GM19043 (cell line): ENCODE data around the gene MACROD2.
A peak's percentile ranks its signal among the peaks of the same experiment; 100 is the strongest.

Experiments used
- ATAC-seq: cut with Tn5 transposase; IDR thresholded peaks from one replicate; pipeline ENCODE4 v1.9.1; 2021; ENCODE audit warnings: low read depth; ENCODE audit not compliant: unreplicated experiment

The MACROD2 gene

DNA sequence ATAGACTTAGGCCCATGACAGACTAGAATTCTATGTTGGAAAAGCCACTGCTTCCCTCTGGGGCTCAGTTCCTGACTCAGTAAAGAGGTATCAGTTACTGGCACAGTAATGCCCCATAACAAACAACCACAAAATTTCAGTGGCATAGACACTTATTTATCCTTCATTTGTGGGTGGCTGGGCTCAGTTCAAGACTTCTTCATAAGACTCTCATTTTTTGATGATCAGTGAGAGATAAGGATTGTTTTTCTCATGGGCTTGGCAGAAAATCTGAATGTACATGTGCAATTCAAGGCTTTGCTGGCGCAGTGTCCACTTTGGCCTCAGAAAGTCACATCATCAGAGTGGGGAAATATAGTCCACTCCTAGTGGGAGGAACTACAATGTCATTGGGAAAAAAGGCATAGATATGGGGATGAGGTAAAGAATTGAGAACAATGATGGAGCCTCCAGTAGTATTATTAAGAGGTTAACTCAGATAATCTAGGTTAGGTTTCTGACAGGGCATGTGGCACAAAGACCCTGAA is 726.7 kb downstream of the MACROD2 start:
- no peak for ATAC-seq

DNA sequence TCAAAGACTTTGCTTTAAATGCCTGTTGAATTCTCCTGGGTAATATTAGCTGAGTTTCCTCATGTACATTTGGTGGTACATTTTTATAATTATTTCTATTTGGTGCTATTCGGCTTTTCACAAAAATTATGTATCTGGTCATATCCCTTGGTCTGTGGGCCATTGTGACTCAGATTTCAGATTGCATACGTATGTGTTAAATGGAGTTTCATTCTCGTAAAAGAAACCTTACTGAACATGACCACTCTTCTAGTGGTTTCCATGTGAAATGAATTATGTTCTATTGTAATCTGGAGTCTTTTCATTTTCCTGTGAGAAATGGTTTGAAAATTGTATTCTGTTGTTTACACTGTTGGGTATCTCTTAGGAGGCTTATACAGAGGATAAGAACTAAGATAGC is 728.3 kb downstream of the MACROD2 start:
- no peak for ATAC-seq

DNA sequence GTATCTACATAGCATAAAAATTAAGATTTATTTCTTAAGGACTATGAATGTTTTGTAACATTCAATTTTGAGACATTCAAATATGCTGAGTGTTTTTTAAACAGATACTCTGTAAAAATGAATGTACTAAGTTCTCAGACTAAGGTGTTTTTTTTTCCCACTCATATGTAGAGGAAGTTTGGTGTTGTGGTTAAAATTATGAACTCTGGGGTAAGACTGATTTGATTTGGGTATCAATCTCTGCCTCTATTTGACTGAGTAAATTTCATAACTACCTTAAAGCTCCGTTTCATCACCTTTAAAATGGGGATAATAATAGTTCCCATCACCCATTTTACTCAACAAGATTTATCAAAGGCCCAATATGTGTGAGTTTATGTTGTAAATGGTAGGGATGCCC is 728.7 kb downstream of the MACROD2 start:
- ATAC-seq = no peak

DNA sequence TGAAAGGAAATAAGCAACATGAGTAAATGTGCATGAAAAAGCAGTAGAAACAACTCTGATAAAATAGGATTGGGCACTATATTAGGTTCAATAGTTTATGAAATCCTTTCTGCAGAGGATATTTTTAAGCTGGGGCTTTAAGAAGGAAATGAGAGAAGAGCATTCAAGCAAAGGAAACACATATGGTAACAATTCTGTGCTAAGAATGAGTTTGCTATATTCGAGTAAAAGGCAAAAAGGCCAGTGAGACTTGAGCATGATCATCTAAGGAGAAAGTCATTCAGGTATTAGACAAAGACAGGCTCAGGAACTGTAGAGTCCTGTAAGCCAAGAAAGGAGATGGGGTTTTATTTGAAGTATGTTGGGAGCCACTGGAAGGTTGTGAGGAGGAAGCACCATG is 729.2 kb downstream of the MACROD2 start:
- peak; percentile 51 for ATAC-seq

DNA sequence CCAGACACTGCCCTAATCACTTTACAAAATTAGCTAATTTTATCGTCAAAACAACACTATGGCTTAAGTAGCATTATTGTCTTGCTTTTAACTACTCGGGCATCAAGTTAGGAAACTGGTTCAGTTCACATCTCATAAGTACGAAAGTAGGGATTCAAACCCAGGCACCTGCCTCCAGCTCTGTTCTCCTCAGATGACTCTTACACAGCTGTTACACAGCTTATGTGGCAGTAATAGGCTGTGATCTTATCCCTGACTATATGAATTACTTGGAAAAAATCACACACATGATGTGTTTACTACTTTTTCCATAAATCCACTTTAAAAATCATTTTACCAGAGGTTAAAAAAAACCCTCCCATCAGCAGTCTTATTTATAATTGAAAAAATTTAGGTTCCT is 731.3 kb downstream of the MACROD2 start:
- ATAC-seq = no peak

GRCh38 chr20:14727485-14728150 is 732.3 kb downstream of the MACROD2 start:
- no peak for ATAC-seq

- no peak for ATAC-seq
Observed at GRCh38 chr20:14729390-14729789, 734.1 kb downstream of the MACROD2 start.

DNA sequence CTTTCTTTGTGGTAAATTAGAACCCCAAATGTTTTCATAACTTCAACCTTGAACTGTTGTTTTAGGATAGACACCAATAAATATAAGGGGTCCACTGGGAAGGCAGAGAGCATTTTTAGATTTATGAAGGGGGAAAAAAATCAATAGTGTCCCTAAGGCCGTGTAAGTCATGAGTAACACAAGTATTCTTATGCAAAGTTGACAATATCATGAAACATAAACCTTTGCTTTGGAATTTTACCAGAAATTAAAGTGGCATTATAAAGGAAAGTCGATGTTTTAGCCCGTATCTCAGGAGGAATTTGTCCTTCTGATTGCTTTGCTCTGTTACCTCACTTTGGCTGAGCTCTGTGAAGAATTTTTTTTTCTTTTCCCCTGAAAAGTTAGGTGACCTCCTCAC is 737.0 kb downstream of the MACROD2 start:
- ATAC-seq = no peak

DNA sequence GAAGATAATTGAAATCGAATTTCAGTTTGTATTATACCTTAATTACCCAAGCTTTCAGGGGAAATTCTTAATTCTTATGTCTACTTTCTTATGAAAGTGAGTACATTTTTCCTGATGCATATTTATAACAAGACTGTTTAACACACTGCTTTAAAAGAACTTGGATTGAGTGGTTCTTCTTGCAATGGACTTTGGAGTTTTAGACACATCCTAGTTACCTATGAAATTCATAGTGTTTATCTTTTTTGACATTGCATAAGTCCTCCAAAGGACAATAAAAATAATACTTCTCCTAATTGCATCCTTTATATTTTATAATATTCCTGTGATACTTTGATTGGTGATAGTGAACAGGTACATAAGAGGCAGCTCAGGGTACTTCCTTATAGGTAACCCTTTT is 737.7 kb downstream of the MACROD2 start:
- no peak for ATAC-seq

GRCh38 chr20:14740380-14740779 is 745.1 kb downstream of the MACROD2 start:
- no peak for ATAC-seq

DNA sequence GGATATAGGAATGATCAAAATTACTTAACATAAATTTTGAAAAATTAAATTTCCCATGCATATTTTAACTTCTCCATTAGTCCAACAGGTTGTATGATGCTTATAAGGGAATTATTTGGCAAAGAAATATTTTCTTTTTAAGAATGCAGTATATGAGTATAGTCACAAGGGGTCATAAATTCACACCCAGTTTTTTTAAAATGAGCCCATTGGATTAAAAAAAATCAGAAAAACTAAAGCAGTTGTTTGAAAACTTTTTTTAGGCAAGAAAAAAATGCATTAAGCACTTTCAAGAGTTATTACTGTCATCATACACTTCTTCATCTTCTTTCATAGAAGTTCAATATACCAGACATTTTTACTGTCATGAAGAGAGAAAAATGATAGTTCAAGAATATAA is 746.3 kb downstream of the MACROD2 start:
- ATAC-seq = no peak

DNA sequence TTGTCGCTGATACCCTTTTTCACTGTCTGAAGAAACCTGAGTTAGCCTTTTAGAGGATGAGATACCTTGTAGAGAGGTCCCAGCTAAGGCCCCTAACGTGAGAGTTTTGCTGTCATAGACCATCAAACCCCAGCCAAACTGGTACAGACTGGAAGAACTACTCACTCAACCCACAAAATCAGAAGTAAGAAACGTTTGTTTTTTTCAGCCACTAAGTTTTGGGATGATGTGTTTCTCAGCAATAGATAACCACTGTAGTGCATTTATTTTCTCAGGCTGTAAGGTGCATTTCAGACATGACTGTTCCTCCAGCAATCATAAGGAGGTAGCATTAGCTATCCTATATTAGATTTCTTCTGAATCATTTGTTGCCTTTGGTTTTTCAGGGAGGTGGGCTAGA is 749.4 kb downstream of the MACROD2 start:
- peak; percentile 79 for ATAC-seq

GRCh38 chr20:14745830-14746229 is 750.5 kb downstream of the MACROD2 start:
- no peak for ATAC-seq

DNA sequence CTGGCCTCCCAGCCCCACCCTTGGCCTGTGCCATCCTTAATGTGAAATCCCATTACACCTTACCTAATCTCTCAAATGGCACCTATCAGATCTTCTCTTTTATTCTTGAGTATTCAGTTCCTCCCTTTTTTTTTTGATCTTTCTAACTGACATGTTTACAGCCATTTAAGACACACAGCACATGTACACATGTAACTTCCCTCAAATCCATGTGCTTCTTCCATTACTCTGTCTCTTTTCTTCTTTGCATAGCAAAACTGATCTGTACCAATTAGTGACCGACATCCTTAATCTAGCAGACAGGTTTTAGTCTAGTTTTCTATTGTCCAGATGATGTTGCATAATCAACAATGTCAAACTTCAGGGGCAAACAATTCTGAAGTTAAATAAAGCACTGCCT is 755.9 kb downstream of the MACROD2 start:
- ATAC-seq = no peak

GRCh38 chr20:14757728-14758127 is 762.4 kb downstream of the MACROD2 start:
- no peak for ATAC-seq

DNA sequence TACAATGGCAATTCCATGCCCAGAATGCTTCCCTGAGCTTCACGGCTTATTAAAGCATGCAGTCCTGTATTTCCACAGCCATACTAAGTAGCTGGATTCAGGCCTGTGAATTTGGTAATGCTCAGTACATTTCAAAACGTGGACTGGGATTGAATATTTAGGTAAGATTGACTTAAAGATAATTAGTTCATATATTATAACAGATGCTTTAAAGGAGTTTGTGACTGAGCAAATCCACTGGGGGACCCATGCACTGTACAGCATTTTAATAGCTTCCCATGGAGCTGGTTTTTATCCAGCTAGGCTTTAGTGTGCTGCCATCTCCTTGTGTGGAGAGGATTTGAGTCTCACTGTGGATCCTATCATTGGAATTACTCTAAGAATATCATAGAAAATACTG is 763.0 kb downstream of the MACROD2 start:
- no peak for ATAC-seq

DNA sequence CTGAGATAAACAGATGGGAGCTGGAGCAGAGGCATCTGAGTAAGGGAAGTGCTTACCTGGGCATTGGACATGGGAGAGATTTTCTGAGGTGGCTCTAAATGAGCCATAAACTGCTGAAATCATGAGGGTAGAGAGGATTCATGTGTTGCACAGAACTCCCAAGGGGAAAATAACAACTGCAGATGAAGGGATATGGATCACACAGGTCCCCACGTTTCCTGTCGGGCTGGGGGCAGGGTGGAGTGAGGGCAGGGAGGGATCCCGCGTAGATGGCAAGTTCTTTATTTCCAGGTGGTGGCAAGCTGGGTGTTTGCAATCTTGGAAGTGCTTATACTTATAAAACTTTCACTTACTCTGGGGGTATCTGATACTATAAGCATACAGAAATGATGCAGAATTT is 764.7 kb downstream of the MACROD2 start:
- ATAC-seq = no peak

DNA sequence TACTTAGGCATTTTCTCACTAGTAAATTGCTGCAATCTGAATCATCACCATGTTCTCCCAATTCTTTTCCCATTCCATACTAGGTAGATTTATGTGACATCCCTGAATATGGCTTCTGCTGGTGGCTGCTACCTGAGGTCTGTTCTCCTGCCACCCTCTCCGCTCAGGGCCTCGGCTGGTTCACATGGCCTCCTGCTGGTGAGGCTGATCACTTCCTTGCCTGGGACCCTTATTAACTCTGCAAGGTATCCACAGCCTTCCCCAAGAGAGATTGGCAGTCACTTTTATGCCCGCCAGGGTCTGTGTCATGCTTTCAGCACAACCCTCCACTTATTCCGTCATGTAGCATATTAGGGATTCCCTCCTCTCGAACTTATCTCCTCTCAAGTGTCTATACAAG is 766.6 kb downstream of the MACROD2 start:
- no peak for ATAC-seq

GRCh38 chr20:14764511-14765369 is 769.4 kb downstream of the MACROD2 start:
- ATAC-seq = no peak

GRCh38 chr20:14765370-14765701 is 770.0 kb downstream of the MACROD2 start:
- ATAC-seq = no peak

GRCh38 chr20:14773486-14773885 is 778.2 kb downstream of the MACROD2 start:
- ATAC-seq = no peak

DNA sequence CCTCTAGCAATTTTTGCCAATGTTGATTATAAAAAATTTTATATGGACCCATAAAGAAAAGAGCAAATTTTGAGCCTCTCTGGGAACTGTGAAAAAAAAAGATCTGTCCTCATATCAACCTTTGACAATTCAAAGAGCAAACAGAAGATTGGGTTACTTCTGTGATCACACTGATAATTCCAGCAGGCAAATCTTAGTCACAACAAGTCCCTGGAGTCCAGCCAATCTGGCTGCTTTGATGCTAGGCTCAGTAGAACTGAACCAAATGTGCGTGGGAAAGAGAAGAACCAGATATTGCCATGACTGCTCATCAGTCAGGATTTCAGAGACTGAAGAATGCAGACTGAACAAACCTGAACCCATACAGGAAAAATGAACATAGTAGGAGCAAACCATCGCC is 780.5 kb downstream of the MACROD2 start:
- ATAC-seq = no peak
